GM12878 (cell line): ENCODE measurements around the gene GPSM1. TPM values are rescaled to one million over a fixed set of nuclear protein-coding genes. Genes with fewer than 3 reads are reported as not detected.

Experiments
- ATAC-seq: fragments of 200-7000 bp; cut with Tn5 transposase; 3 replicates; pipeline ENCODE4 v1.9.1; 2020; ENCODE audit warnings: mild to moderate bottlenecking, moderate library complexity
- BruUV-seq: library from RNA; stranded (reverse); fragments of 400-500 nt; replicated peaks from 2 replicates; lab custom pipeline; 2021; lab: Mats Ljungman, UMichigan
- CTCF ChIA-PET: fragments of 300-600 bp; sonication (Branson Sonifier 250); formaldehyde crosslinking; extraction: SDS; loops from one replicate; lab custom pipeline; 2021; ENCODE audit warnings: inconsistent platforms; lab: Yijun Ruan, JAX
- POLR2A ChIA-PET: fragments of 350-600 bp; formaldehyde crosslinking; extraction: SDS; loops from one replicate; lab custom pipeline; 2021; ENCODE audit warnings: inconsistent platforms; lab: Charles Lee
- RAD21 ChIA-PET: fragments of 300-600 bp; sonication (Branson Sonifier 250); formaldehyde crosslinking; loops from one replicate; lab custom pipeline; 2023; ENCODE audit warnings: antibody characterized with exemption; ENCODE audit not compliant: unreplicated experiment; lab: Charles Lee
- SMC1A ChIA-PET: fragments of 300-600 bp; sonication (Branson Sonifier 250); formaldehyde crosslinking; loops from one replicate; lab custom pipeline; 2023; ENCODE audit not compliant: unreplicated experiment, uncharacterized antibody; lab: Charles Lee
- DNase-seq: peaks from one replicate; pipeline ENCODE4 v3.0.0-alpha.2; 2011; ENCODE audit warnings: low read depth, low spot score
- FAIRE-seq: peaks from 3 replicates; lab custom pipeline; 2011; peaks lifted over from hg19 to GRCh38; lab: Jason Lieb, UNC
- H2AFZ ChIP-seq: 2 replicates; pipeline ENCODE4 v1.6.0; 2011; ENCODE audit warnings: low read depth, low read length, control low read depth; ENCODE audit not compliant: control insufficient read depth
- H3K27ac ChIP-seq: 2 replicates; pipeline ENCODE4 v1.5.1; 2011; ENCODE audit warnings: control low read depth; ENCODE audit not compliant: control insufficient read depth, insufficient read depth
- H3K27me3 ChIP-seq, 2 experiments: replicated peaks in 1 of 2; 2 replicates each; pipeline versions ENCODE4 v1.6.0 to v1.6.1; 2011; ENCODE audit warnings: low read length in 1 of 2; ENCODE audit not compliant: control insufficient read depth in 2 of 2, insufficient read depth in 2 of 2
- H3K36me3 ChIP-seq, 2 experiments: 2 replicates each; pipeline ENCODE4 v1.5.1; 2011; ENCODE audit warnings: low read length in 1 of 2; ENCODE audit not compliant: control insufficient read depth in 2 of 2, insufficient read depth in 2 of 2
- H3K4me1 ChIP-seq: 2 replicates; pipeline ENCODE4 v1.6.1; 2011; ENCODE audit warnings: mild to moderate bottlenecking, low read length, moderate library complexity, mixed read lengths; ENCODE audit not compliant: control insufficient read depth, insufficient read depth
- H3K4me2 ChIP-seq: 2 replicates; pipeline ENCODE4 v1.6.0; 2011; ENCODE audit warnings: control low read depth; ENCODE audit not compliant: control insufficient read depth, insufficient read depth
- H3K4me3 ChIP-seq: fragments of 200-600 bp; sonication (generic); 2 replicates; pipeline ENCODE4 v1.5.1; 2016
- H3K79me2 ChIP-seq: 2 replicates; pipeline ENCODE4 v1.6.0; 2011; ENCODE audit warnings: low read length; ENCODE audit not compliant: control insufficient read depth, insufficient read depth
- H3K9ac ChIP-seq: 2 replicates; pipeline ENCODE4 v1.8.0; 2011; ENCODE audit warnings: low read length, control low read depth, mixed read lengths; ENCODE audit not compliant: control insufficient read depth, insufficient read depth
- H3K9me3 ChIP-seq: replicated peaks from 3 replicates; pipeline ENCODE4 v1.5.1; 2011; ENCODE audit warnings: mild to moderate bottlenecking, low read length; ENCODE audit not compliant: control insufficient read depth, insufficient read depth
- H4K20me1 ChIP-seq: 2 replicates; pipeline ENCODE4 v1.6.0; 2011; ENCODE audit not compliant: control insufficient read depth, insufficient read depth
- BACH1 ChIP-seq: fragments of 450-650 bp; IDR thresholded peaks from 2 replicates; pipeline ENCODE4 v1.6.1; 2017; ENCODE audit warnings: mild to moderate bottlenecking, borderline replicate concordance
- BCL3 ChIP-seq: IDR thresholded peaks from 2 replicates; pipeline ENCODE4 v1.6.1; 2011; ENCODE audit warnings: borderline replicate concordance, low read depth, mild to moderate bottlenecking, moderate library complexity, low read length; ENCODE audit not compliant: insufficient read depth, poor library complexity, severe bottlenecking
- E2F4 ChIP-seq: IDR thresholded peaks from 2 replicates; pipeline ENCODE4 v1.6.1; 2012; ENCODE audit warnings: low read depth, low read length, improper control_type of control experiment
- FOXM1 ChIP-seq: IDR thresholded peaks from 2 replicates; pipeline ENCODE4 v1.6.1; 2012; ENCODE audit warnings: low read depth, mild to moderate bottlenecking, inconsistent platforms, low read length, moderate library complexity
- HDAC2 ChIP-seq: fragments of 200-600 bp; sonication (generic); IDR thresholded peaks from 2 replicates; pipeline ENCODE4 v1.6.1; 2017
- IKZF1 ChIP-seq: fragments of 450-650 bp; conservative IDR thresholded peaks from 2 replicates; pipeline ENCODE4 v1.6.1; 2017; ENCODE audit warnings: antibody characterized with exemption, mild to moderate bottlenecking
- JUND ChIP-seq: IDR thresholded peaks from 2 replicates; pipeline ENCODE4 v1.6.1; 2012; ENCODE audit warnings: low read depth, mild to moderate bottlenecking, low read length, improper control_type of control experiment, moderate library complexity
- MLLT1 ChIP-seq: fragments of 450-650 bp; IDR thresholded peaks from 2 replicates; pipeline ENCODE4 v1.6.1; 2016; ENCODE audit warnings: mild to moderate bottlenecking
- PAX5 ChIP-seq: IDR thresholded peaks from 2 replicates; pipeline ENCODE4 v1.6.1; 2011; ENCODE audit warnings: low read depth, low read length, borderline replicate concordance
- RAD51 ChIP-seq: fragments of 450-650 bp; IDR thresholded peaks from 2 replicates; pipeline ENCODE4 v1.6.1; 2016; ENCODE audit warnings: moderate library complexity, mild to moderate bottlenecking, inconsistent platforms
- SRF ChIP-seq, 2 experiments: IDR thresholded peaks; 2 replicates each; pipeline ENCODE4 v1.6.1; 2011; ENCODE audit warnings: low read depth in 2 of 2, low read length in 2 of 2, mild to moderate bottlenecking in 1 of 2, moderate library complexity in 1 of 2
- TCF3 ChIP-seq: IDR thresholded peaks from 2 replicates; pipeline ENCODE4 v1.6.1; 2012; ENCODE audit warnings: low read depth, mild to moderate bottlenecking, low read length, borderline replicate concordance; ENCODE audit not compliant: insufficient read depth
- WGBS: methylation state at CpG from one replicate; pipeline ENCODE4 v1.1.6; 2016; ENCODE audit warnings: low lambda C conversion rate; ENCODE audit not compliant: insufficient replicate concordance, insufficient coverage; ENCODE audit errors: missing lambda C conversion rate; 5-methylcytosine and 5-hydroxymethylcytosine counted together
- in situ Hi-C: fragments of 300-500 bp; cut with MboI; formaldehyde crosslinking; loops from 9 replicates; pipeline ENCODE4 v1.14.3; 2018; ENCODE audit warnings: mixed read lengths
- intact Hi-C: fragments of 100-400 bp; cut with micrococcal nuclease; formaldehyde crosslinking; loops from one replicate; pipeline ENCODE4 v1.14.2; 2022; ENCODE audit not compliant: unreplicated experiment
- polyA plus RNA-seq, 11 experiments: library from polyadenylated mRNA; depleted of rRNA in 4 of 11; unstranded in 6 of 11; stranded (reverse) in 5 of 11; fragments of >200 nt; fragmentation: Nextera tagmentation in 4 of 11; fragmentation: Illumina TruSeq in 1 of 11; extraction: Ambion mirVana in 4 of 11; extraction: Trizol in 1 of 11; gene quantifications; 1 replicate in 1 of 11; 2 replicates in 10 of 11; pipeline versions ENCODE4 v1.2.1 to v1.2.3, GENCODE V29; 2011 to 2016; ENCODE audit warnings: inconsistent platforms in 2 of 11, missing spikeins in 2 of 11, low read depth in 1 of 11
- total RNA-seq, 4 experiments: library from RNA; depleted of rRNA in 3 of 4; stranded (reverse); fragments of >200 nt in 3 of 4; fragmentation: Illumina TruSeq in 1 of 4; extraction: Trizol in 1 of 4; gene quantifications; 2 replicates each; pipeline versions ENCODE4 v1.2.1 to v1.2.3, GENCODE V29; 2013 to 2021
- TF ChIP-seq, protein P1 (sequence below): fragments of 450-650 bp; IDR thresholded peaks from 2 replicates; pipeline ENCODE4 v1.6.1; 2017; ENCODE audit warnings: borderline replicate concordance

The GPSM1 gene
- total and polyA plus RNA-seq, 10 of the 15 experiments (the other 5 are each of a cell fraction or from before 2014, with no cell fraction given) = 0.04 to 0.10 (median 0.10) TPM; not detected in 7

GRCh38 chr9:136309101-136309801, 18.1 kb upstream of the GPSM1 start:
- ATAC-seq = peak; percentile 68
- Histone ChIP-seq H4K20me1 (no peaks in the 10 kb centered on the region), H3K79me2 (no peaks in the 10 kb centered on the region), H2AFZ (no peak overlapping the region), H3K4me3 (no peak overlapping the region), H3K4me1 (peaks cover 3% of the 10 kb centered on the region), H3K4me2 (no peak overlapping the region), H3K9ac (no peak overlapping the region), H3K36me3 (no peaks in the 10 kb centered on the region), H3K27ac (no peak overlapping the region), H3K27me3 (no peaks in the 10 kb centered on the region; a peak in 1 of 4 replicates), H3K9me3 (no peaks in the 10 kb centered on the region; the same call in 2 of the 3 replicates)
- no peak for FAIRE-seq
- SMC1A ChIA-PET = no interaction called here
- CTCF ChIA-PET = no interaction called here
- in situ Hi-C loops (no loop called here), intact Hi-C loops (no loop called here)
- no TSS peak for BruUV-seq
- RAD21 ChIA-PET = no interaction called here
- DNase-seq = peak; percentile 24
- WGBS = 0% methylated on average over 22 of the region's 22 CpGs
- TF ChIP-seq PAX5 (peak; percentile 74; the same call in 1 of the 2 replicates), FOXM1 (no peak), HDAC2 (no peak), MLLT1 (no peak), JUND (no peak), E2F4 (no peak), BACH1 (no peak), IKZF1 (0 out of 2 replicates have a peak, but pooled peaks have one; percentile 31), TCF3 (no peak), RAD51 (no peak), SRF (IDR thresholded peaks at IDR 0.05; ENCODE audit: low read depth in 2 of 2, low read length in 2 of 2) (no peak), BCL3 (no peak)
- TF ChIP-seq, protein P1, sequence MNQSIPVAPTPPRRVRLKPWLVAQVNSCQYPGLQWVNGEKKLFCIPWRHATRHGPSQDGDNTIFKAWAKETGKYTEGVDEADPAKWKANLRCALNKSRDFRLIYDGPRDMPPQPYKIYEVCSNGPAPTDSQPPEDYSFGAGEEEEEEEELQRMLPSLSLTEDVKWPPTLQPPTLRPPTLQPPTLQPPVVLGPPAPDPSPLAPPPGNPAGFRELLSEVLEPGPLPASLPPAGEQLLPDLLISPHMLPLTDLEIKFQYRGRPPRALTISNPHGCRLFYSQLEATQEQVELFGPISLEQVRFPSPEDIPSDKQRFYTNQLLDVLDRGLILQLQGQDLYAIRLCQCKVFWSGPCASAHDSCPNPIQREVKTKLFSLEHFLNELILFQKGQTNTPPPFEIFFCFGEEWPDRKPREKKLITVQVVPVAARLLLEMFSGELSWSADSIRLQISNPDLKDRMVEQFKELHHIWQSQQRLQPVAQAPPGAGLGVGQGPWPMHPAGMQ = no peak
- POLR2A ChIA-PET = no interaction called here
